ENCODE measurements around the gene ZNF697.
"Not testable (repeated sequence)": the region's sequence is repeated elsewhere in the genome, so short reads cannot be mapped to it uniquely, and the experiment has no call there.

The ZNF697 gene

DNA sequence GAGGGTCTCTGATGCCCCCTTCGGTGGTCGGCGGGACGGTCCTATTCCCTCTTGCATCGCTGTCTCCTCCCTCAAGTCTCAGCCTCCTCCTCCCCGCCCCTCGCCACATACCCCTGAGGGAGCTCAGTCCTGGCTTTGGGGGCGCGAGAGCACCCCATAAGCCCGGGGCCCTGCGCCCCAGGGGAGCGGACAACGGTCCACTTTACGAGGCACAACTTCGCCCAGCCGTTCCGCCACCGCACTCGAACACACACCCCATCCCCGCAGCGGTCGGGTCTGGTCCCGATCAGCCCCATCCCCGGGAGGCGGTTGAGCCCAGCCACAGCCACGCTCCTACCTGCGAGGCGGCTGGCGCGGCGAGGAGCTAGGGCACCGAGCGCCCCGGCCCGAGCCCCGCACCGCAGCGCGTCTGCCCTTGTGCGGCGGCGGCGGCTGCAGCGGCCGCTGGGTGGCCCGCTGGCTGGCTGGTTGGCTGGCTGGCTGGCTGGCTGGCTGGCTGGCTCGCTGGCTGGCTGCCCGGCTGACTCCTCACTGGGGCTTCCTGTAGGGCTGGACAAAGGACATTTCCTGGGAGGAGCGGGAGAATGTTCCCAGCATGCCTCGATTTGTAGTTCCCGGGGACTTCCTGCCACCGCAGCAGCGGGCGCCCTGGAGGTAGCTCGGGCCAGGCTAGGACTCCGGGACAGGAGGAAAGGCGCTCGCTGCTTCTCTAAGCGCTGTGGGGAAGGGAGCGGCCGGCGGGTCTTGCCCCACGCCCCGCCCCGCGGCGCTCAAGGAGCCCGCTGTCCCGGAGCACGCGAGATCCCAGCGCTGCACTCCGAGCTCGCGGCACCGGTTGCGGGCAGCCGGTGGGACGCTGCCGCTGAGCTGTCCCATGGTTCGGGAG is at the start of gene ZNF697:
Gene ZNF697, minus strand, starts transcription at position 533 of the 886 bp plus-strand sequence. CDS start 22,166 bp downstream, outside the sequence.
- DNase-seq, result peak; percentile 65

DNA sequence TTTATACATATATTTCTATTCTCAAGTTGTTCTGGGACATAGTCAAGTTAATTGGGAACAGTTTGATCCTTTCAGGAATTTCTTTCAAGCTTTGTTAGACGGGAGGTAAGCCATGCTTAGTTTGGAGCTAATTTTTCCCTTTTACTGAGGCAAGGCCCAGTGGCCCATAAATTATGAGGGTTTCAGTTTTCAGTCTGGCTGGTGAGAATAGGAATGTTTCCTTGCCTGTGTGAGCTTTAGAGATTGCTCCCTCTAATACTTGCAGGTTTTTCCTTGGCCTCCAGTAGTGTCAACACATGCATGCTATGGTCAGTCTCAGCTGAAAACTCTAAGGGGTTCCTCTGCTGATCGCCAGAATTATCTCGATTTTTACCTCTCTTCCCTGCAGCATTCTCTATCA is 49.5 kb upstream of the ZNF697 start:
- DNase-seq, result no peak

DNA sequence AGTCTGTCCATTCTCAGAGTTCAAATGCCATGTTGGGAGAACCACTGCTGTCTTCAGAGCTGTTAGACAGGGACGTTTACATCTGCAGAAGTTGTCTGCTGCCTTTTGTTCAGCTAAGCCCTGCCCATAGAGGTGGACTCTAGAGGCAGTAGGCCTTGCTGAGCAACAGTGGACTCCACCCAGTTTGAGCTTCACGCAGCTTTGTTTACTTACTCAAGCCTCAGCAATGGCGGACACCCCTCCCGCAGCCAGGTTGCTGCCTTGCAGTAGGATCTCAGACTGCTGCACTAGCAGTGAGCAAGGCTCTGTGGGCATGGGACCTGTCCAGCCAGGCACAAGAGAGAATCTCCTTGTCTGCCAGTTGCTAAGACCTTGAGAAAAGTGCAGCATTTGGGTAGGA is 48.8 kb upstream of the ZNF697 start:
- not testable (repeated sequence) for DNase-seq

DNA sequence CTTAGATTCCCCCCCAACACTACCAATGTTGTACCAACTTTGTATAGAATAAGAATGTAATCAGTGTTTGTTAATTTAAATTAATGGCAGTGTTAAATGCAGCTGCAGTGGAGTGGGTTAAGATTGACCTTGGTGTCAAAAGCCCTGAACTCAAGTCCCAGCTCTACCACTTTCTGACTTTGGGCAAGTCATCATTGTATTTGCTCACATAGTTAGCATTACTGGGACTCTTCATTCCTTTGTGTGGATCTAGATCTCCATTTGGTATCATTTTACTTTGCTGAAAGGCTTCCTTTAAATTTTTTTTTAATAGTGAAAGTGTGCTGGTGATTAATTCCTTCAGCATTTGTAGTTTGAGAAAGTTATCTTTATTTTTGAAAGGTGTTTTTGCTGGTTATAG is 41.4 kb upstream of the ZNF697 start:
- DNase-seq, result no peak

DNA sequence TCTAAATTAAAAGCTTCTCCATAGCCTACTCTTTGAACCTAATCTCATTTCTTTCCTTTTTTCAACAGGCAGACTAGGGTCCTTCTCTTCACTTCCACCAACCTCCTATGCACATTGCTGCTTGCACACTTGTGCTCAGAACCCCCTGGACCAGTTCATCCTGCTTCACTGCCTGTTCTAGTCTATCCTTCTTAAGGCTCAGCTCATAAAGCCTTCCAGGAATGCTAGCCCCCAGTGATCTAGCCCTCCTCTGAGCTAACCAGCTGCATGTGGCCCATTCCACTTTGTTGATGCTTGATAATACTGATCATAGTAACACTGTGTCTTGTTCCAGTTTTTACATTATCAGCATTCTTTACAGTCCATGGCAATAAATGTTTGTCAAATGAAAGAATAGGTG is 40.7 kb upstream of the ZNF697 start:
- no peak for DNase-seq

DNA sequence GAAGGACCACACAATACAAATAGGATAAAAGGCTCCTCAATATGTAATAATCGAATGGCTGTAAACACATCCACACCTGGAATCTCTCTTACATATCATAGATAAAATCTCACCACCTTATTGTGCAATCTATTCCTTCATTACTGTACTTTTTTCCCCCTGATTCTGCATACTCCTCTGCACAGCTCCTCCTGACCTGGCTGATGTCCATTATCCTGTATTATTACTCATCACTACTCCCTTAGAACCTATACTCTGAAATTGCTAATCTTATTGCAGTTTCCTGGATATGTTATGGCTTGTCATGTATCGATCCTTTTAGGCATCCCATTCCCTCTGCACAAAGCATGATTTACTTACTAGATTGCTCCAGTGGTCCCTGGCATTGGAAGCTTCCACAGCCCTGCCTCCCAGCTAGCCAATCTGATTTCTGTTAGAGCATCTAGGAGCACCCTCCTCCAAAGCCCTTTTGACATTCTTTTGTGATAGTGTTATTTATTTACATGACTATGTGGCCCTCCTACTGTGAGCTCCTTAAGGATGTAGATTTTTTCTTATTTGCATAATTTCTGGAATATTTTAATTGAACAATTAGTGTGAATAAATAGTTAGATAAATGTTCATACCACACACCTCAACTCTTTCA is 39.5 kb upstream of the ZNF697 start:
- DNase-seq, result no peak

DNA sequence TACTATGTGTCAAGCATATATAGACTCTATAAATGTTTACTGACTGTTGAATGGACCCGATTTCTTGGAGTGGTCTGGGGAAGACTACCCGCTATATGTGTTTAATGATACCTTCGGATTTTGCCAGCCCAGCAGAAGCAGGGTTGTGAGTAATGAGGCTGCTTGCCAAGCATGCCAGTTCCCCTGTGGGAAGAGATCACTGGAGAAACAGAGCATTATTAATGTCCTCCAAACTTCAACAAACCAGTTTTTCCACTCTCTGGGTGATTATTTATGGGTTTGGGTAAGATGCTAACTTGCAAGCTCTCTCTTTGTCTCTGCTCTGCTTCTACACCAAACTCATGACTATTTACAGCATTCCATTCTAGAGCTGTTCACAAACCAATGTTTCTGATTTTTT is 38.6 kb upstream of the ZNF697 start:
- DNase-seq, result no peak

DNA sequence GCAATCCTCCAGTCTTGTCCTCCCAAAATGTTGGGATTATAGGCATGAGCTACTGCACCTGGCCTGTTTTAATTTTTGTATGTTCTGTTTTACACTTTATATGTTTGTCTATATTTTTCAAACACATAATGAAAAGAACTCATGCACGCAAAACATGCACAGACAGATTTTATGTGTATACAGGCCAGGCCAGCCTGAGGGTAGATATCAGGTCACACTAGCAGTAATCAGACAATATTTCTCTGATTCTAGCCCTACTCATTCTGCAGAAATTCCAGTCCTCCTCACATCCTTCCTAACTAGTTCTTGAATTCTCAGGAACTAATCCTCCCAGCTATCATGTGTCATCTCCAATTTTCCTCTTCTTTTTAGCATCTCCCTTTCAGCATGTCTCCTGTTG is 35.8 kb upstream of the ZNF697 start:
- no peak for DNase-seq

DNA sequence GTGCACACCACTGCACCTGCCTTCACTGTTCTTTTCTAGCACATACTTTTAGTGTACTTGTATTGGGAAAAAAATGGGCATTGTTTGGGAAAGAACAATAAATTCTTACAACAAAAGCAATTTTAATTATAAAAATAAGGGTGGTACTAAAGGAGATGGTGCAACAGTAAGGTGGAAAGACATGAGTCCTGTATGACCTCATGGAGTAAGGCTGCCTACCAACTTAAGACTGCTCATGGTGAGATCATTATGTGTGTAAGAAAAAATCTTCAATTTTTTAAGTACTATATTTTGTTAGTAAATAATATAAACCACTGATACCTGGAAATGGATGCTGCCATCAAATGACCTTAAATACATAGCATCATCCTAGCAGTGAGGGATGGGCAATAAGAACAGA is 34.1 kb upstream of the ZNF697 start:
- no peak for DNase-seq

DNA sequence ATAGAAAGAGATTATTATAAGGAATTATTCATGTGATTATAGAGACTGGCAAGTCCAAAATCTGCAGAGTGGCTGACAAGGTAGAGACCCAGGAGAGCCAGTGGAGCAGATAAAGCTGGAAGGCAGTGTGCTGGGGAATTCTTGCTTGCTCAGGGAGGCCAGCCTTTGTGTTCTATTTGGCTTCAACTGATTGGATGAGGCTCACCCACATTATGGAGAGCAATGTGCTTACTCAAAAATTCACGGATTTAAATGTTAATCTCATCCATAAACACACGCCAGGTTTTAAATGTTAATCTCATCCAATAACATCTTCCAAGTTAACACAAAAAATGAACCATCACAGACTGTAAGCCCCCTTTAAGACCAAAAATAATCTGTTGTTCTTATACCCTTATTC is 33.5 kb upstream of the ZNF697 start:
- no peak for DNase-seq

DNA sequence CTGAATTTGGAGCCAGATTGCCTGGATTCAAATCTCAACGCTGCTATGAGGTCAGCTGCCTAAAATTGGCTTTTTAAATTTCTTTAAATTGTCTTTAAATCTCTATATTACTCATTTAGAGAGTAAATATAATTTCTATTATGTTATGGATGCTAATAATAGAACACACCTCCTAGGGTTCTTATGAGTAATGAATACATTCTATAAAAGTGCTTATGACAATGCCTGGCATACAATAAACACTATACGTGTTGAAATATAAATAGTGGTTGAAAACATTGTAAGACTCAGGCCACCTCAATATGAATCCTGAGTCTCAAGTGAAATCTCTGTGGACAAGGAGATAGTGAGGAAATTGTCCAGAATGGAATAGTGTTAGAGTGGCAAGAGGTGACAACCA is 32.7 kb upstream of the ZNF697 start:
- no peak for DNase-seq

DNA sequence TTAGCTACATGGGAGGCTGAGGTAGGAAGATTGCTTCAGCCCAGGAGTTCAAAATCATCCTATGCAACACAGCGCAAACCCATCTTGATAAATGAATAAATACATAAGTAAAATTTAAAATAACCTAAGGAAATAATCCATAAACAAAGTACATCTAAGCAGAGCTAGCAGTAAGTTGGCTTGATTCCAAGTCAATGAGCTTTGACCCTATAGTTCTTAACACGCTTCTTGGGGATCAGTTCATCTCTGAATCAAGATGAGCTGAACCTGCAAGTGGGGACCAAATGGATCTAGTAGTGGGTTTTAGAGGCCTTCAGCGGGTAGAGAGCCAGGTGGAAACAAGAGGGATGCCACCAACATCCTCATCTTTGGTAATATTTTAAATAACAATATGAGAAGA is 32.1 kb upstream of the ZNF697 start:
- no peak for DNase-seq

DNA sequence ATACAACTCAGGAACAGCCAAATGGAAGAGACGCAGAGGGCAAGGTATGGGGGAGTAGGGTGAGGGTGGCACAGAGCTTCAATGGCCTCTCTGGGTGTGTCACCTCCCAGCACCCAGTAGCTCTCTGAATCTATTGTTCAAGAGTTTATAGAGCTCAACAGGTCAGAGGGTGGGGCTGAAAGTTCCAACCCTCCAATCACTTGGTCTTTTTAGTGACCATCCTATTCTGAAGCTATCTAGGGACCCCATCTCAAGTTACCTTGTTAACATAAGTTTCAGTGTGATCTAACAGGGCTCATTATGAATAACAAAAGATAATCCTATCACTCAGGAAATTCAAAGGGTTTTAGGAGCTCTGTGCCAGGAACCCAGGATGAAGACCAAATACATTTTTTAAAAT is 31.2 kb upstream of the ZNF697 start:
- DNase-seq, result no peak

DNA sequence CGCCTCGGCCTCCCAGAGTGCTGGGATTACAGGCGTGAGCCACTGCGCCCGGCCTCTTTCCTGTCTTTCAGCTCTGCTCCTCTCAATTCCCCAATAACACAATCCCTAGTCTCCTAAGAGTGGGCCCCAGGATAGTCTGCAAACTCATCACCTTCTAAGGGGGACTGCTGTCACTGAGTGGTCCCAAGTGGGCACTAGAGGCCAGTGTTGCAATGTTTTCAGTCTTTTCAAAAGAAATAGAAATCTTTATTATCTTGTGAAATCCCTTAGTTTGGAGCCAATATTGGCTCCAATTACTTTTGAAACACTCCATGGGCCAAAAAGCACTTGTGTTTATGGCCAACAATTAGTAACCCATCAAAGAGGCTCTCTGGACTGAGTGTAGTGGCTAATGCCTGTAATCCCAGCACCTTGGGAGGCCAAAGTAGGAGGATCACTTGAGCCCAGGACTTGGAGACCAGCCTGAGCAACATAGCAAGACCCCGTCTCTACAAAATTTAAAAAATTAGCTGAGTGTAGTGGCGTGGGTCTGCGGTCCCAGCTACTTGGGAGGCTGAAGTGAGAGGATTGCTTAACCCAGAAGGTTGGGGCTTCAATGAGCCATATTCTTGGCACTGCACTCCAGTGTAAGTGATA is 28.6 kb upstream of the ZNF697 start:
- no peak for DNase-seq

DNA sequence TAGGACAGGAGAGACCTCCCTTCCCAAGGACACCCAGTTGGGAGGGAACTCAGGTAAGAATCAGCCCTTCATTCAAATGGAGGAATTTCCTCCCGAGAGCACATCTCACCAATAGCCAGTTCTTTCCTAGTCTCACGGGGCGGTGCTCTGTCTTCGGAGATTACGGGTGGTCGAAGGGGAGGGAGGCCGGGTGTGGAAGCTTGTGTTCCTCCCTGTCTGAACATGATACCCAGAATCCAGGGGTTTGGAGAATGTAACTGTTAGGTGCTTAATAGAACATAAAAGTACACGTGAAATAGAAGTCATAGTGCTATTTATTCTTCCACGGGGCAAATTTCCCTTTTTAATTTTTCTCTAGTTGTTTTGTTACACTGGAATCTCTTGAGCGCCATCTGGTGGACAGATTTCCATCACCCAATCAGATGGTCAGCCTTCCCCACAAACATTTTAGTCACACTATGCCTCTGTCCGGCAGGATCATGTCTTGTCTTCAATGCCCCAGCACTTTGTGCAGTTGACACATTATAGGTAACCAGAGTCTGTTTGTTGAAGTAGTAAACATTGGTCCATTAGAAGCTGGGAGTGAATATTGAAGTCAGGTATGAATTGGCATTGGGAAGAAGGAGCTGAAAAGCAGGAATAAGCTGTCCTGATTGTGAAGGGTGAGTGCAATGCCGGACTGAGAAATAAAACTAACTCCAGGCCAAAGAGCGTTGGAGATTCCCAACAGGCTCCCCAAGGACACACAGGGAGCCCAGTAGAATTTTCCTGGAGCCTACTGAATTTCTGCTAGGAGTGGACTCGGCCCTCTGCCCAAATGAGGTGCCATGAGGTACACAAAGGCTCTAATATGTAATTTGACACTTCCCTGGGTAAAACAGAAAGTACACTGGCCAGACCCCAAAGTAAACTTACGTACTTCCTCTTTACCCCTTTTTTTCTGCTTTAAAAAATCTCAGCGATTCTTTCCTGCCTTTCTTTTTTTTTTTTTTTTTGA is 27.6 kb upstream of the ZNF697 start:
- peak; percentile 76 for DNase-seq

DNA sequence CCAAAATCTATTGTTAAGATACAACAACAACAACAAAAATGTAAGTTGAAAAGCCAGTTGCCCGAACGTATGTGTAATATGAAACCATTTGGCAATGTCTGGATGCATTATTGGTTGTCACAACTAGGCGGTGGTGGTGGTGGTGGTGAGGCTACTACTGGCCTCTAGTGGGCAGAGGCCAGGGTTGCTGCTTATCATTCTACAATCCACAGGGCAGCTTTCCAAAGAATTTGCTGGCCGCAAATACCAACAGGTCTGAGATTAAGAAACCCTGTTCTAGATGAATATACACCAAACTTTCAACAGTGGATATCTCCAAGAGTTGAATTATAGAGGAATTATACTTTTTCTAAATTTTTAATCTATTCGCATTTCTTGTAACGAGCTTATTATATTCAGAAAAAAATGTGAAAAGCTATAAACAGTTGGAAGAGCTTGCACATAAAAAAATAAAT is 26.8 kb upstream of the ZNF697 start:
- DNase-seq, result no peak

DNA sequence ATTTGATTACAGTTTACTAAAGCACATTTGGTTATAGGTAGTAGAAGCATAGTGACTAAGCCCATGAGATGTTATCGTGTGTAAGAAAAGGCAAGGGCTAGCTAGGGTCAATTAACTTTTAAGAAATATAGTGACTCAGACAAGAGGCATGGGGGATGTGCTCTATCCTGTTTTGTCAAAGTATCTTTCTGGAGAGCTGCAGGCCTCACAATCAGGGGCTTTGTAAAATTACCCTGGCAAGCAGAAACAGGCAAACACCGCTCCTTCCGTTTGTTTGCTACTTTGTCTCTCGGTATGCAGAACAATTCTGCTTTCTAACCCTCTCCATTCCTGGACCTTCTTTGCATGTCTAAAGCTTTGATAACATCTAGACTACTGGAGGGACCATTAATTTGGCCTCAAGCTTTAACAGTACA is 26.1 kb upstream of the ZNF697 start:
- DNase-seq, result no peak

DNA sequence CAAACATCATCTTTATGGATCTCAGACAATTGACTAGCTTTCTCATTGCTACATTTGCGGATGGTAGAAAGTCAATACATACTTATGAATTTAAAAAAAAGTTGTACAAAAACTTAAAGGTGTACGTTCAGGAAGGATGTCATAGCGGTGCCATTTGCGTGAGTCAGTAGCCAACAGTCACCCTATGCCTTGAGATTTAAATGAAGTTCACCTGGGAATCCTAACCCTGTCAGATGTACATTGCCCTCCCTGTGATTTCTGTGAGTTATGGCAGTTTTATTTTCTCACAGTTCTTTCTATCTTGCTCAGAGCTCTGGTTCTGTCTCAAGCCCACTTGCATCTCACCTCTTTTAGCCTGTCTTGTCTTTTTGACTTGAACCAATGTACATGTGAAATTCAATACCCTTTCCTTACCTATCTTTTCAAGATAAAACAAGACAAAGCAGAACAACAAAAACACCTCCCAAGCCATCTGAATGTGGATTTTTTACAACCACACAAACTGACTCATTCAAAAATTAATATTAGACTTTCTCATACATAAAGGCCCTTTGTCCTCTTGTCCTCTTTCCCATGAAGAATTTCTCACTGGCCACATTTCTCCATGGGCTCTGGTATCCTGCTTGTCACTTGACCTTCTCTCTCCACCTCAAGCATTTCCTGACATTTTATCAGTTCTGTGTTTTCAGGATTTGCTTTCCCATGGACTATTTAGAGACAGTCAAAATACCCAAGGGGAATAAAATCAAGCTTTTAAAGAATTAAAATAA is 25.3 kb upstream of the ZNF697 start:
- DNase-seq, result no peak

DNA sequence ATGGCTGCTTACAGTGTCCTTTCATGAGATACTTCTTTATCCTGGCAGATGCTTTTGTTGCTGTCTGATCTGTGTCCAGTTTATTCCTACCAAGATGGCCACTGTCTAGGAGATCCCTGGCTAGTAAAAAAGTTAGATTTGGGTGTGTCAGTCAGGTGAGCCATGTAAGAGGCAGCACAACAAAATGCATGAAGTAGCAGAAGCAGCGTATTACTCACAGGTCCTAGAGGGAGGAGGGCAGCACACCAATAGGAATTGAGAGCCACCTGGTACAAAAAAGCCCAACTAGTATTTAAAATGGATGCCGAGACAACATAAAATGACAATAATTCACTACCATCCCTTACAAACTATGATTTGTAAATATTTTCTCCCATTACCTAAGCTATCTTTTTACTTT is 22.8 kb upstream of the ZNF697 start:
- DNase-seq, result no peak

DNA sequence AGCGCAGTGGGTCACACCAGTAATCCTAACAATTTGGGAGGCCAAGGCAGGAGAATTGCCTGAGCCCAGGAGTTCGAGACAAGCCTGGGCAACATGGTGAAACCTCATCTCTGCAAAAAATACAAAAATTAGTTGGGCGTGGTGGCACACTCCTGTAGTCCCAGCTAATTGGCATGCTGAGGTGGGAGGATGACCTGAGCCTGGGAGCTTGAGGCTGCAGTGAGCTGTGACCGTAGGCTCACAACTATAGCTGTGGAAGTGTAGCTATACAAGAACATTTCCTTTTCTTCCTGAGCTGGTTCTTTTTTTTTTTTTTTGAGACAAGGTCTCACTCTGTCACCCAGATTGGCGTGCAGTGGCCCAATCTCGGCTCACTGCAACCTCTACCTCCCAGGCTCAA is 19.1 kb upstream of the ZNF697 start:
- no peak for DNase-seq

DNA sequence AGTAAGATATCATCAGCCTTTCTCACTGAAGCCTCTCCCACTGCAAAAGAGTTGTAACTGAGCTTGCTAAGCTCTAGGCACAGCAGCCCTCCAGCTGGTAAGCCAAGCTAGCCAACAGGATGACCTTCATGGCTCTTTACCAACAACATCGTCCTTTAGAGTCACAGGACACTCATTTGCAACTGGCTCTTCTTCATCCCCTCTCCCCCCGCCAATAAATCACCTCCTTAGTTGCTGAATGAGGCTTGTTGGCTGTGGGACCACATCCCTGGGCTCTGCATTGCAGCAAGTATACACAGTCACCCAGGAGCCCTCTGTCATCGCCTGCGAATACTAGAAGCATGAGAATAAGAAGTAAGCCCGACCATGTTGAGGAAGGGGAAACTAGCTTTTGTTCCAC is 16.0 kb upstream of the ZNF697 start:
- no peak for DNase-seq

DNA sequence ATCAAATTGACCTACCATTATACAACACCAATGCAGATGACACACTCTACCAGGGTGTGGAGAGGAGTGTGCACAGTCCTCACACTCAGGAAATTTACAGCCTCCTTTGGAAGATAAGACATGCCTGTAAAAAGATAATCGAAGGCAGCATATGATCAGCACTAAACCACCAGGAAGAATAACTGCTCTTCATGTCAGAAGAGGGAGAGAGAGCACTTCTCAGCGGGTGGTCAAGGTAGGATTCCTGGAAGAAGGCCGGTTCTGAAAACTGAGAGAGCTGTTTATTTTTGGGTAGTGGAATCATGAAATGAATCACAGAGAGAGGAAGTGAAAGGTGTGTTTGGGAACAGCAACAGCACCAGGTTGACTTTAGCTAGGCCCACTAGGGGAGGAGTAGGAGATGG is 14.0 kb upstream of the ZNF697 start:
- DNase-seq, result no peak
